ENCODE data around the gene SERPINE3. TPM values are rescaled to one million over a fixed set of nuclear protein-coding genes. Genes with fewer than 3 reads are reported as not detected.

The SERPINE3 gene
- total and polyA plus RNA-seq, 10 donors, result 0.38 TPM; not detected in 9

- no peaks in the 10 kb centered on the region for H3K9me3 ChIP-seq
- no peak for TF ChIP-seq POLR2A (IDR thresholded peaks at IDR 0.05)
- TF ChIP-seq, protein P1, sequence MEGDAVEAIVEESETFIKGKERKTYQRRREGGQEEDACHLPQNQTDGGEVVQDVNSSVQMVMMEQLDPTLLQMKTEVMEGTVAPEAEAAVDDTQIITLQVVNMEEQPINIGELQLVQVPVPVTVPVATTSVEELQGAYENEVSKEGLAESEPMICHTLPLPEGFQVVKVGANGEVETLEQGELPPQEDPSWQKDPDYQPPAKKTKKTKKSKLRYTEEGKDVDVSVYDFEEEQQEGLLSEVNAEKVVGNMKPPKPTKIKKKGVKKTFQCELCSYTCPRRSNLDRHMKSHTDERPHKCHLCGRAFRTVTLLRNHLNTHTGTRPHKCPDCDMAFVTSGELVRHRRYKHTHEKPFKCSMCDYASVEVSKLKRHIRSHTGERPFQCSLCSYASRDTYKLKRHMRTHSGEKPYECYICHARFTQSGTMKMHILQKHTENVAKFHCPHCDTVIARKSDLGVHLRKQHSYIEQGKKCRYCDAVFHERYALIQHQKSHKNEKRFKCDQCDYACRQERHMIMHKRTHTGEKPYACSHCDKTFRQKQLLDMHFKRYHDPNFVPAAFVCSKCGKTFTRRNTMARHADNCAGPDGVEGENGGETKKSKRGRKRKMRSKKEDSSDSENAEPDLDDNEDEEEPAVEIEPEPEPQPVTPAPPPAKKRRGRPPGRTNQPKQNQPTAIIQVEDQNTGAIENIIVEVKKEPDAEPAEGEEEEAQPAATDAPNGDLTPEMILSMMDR (IDR thresholded peaks at IDR 0.05 in 8 of 11, conservative IDR thresholded peaks at IDR 0.05 in 3 of 11), result no peak
- no peak for TF ChIP-seq POLR2AphosphoS5 (IDR thresholded peaks at IDR 0.05)
- DNase-seq, result no peak
- H3K4me3 ChIP-seq, result no peak overlapping the region
- H3K27me3 ChIP-seq (replicated peaks in 1 of 7), result no peaks in the 10 kb centered on the region
- intact Hi-C loops (cut with DNase I; ENCODE audit: low total_unique reads), result no loop called here
- no peak overlapping the region for H3K27ac ChIP-seq
- H3K4me1 ChIP-seq, result no peaks in the 10 kb centered on the region
- WGBS, 5 donors, result 72 to 100% (median 83%) methylated on average over 3 of the region's 3 CpGs
- no peaks in the 10 kb centered on the region for H3K36me3 ChIP-seq
Measured at GRCh38 chr13:51322826-51323225, 16.7 kb upstream of the SERPINE3 start.

GRCh38 chr13:51323824-51324511 lies 15.5 kb upstream of the SERPINE3 start:
- intact Hi-C loops (cut with DNase I; ENCODE audit: low total_unique reads), result no loop called here
- Histone ChIP-seq H3K27me3 (replicated peaks in 1 of 7) (no peaks in the 10 kb centered on the region), H3K4me3 (no peak overlapping the region), H3K4me1 (no peaks in the 10 kb centered on the region), H3K9me3 (no peaks in the 10 kb centered on the region), H3K27ac (no peak overlapping the region), H3K36me3 (no peaks in the 10 kb centered on the region)
- no peak for DNase-seq
- WGBS, 5 donors, result 90 to 93% (median 92%) methylated on average over 5 of the region's 5 CpGs
- TF ChIP-seq POLR2A (IDR thresholded peaks at IDR 0.05) (no peak), POLR2AphosphoS5 (IDR thresholded peaks at IDR 0.05) (no peak)
- TF ChIP-seq, protein P1 (IDR thresholded peaks at IDR 0.05 in 8 of 11, conservative IDR thresholded peaks at IDR 0.05 in 3 of 11), result no peak

DNA sequence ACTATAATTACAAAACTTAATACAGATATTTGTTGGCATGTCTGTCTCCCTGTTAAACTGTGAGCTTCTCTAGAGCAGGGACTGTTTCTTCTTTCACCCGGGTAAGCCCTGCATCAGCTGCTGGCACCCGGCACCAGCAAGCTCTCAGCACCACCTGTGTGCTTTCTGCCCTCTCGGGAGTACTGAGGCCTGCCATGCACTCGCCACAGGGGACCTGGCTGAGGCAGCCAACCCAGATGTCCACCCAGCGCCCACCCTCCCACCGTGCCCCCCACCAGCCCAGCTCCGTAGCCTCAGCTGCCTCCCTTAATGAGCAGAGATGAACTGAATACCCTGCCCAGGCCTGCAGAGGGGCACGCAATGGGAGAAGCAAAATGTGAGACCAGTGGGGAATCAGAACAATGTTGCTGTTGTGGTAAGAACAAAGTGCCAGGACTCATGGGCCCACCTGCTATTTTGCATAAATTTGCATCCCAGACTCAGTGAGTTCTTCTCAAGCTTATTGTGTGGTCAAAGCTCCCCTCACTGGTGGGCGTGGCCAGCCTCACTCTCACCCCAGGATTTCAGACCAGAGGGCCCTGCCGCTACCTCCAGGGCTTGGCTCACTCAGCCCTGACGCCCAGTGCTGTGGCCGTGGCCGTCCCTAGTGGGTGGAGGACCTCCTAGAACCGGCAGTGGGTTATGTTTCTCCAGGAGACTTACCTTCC lies 14.6 kb upstream of the SERPINE3 start:
- TF ChIP-seq, protein P1 (IDR thresholded peaks at IDR 0.05 in 8 of 11, conservative IDR thresholded peaks at IDR 0.05 in 3 of 11), result no peak
- TF ChIP-seq POLR2A (IDR thresholded peaks at IDR 0.05) (no peak), POLR2AphosphoS5 (IDR thresholded peaks at IDR 0.05) (no peak)
- intact Hi-C loops (cut with DNase I; ENCODE audit: low total_unique reads), result no loop called here
- Histone ChIP-seq H3K27ac (no peak overlapping the region), H3K4me1 (no peaks in the 10 kb centered on the region), H3K9me3 (no peaks in the 10 kb centered on the region), H3K4me3 (no peak overlapping the region), H3K36me3 (no peaks in the 10 kb centered on the region), H3K27me3 (replicated peaks in 1 of 7) (no peaks in the 10 kb centered on the region)
- no peak for DNase-seq
- WGBS, 5 donors, result 62 to 80% (median 74%) methylated on average over 11 to 14 of the region's 14 CpGs

- H3K9me3 ChIP-seq, result no peaks in the 10 kb centered on the region
- no peaks in the 10 kb centered on the region for H3K36me3 ChIP-seq
- H3K4me1 ChIP-seq, result peaks cover 0 to 4% (median 1%) of the 10 kb centered on the region in 6 donors
- WGBS, 5 donors, result 87 to 96% (median 94%) methylated on average over 6 of the region's 6 CpGs
- no peak overlapping the region for H3K4me3 ChIP-seq
- intact Hi-C loops (cut with DNase I; ENCODE audit: low total_unique reads), result no loop called here
- H3K27ac ChIP-seq, result no peak overlapping the region
- no peaks in the 10 kb centered on the region for H3K27me3 ChIP-seq (replicated peaks in 1 of 7)
- no peak for TF ChIP-seq POLR2AphosphoS5 (IDR thresholded peaks at IDR 0.05)
- TF ChIP-seq, protein P1 (IDR thresholded peaks at IDR 0.05 in 8 of 11, conservative IDR thresholded peaks at IDR 0.05 in 3 of 11), result no peak
- TF ChIP-seq POLR2A (IDR thresholded peaks at IDR 0.05), result no peak
- DNase-seq, result no peak
Measured at GRCh38 chr13:51325837-51326236, 13.7 kb upstream of the SERPINE3 start.
